Stimulated activated CD8-positive, alpha-beta memory T cell treated with anti-CD3 and anti-CD28 coated beads, Interleukin-12 subunit alpha, Interleukin-12 subunit beta, amount 100 ng/mL, for 4 hours (primary cell): ENCODE measurements around the gene FAF2.
"Not testable (repeated sequence)": the region's sequence is repeated elsewhere in the genome, so short reads cannot be mapped to it uniquely, and the experiment has no call there.

ENCODE experiments used
- DNase-seq: peaks from one replicate; pipeline ENCODE4 v3.0.0-alpha.2; 2020; ENCODE audit warnings: low read depth

The FAF2 gene, protein sequence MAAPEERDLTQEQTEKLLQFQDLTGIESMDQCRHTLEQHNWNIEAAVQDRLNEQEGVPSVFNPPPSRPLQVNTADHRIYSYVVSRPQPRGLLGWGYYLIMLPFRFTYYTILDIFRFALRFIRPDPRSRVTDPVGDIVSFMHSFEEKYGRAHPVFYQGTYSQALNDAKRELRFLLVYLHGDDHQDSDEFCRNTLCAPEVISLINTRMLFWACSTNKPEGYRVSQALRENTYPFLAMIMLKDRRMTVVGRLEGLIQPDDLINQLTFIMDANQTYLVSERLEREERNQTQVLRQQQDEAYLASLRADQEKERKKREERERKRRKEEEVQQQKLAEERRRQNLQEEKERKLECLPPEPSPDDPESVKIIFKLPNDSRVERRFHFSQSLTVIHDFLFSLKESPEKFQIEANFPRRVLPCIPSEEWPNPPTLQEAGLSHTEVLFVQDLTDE

DNA sequence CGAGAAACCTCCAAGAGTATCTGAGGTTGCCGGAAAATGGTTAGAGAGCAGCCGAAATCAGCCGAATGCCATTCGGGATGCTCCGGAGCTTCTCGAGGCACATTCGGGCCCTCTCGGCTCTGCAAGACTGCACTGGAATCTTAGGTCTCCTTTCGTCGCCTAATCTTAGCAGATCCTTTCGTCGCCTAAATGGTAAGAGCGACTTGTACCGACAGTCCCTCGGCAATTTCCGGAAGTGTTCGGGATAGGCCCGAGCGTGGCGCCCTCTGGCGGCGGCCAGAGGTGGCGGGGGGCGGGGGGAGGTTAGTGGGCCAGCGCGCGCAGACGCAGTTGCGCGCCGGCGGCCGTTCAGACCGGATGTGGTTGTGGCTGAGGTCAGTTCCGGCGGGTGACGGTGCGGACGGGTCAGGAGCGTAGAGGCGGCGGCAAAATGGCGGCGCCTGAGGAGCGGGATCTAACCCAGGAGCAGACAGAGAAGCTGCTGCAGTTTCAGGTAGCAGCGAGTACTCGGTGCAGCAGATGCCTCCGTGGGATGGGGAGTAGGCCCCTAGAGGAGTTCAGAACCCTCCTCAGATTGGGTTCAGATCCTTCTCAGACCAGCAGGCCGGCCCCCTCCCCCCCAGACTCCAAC, at the start of gene FAF2:
FAF2 (plus strand) TSS at position 408 of the 631 bp plus-strand sequence; CDS start at position 431, 23 bp downstream.
- DNase-seq = peak; percentile 99

DNA sequence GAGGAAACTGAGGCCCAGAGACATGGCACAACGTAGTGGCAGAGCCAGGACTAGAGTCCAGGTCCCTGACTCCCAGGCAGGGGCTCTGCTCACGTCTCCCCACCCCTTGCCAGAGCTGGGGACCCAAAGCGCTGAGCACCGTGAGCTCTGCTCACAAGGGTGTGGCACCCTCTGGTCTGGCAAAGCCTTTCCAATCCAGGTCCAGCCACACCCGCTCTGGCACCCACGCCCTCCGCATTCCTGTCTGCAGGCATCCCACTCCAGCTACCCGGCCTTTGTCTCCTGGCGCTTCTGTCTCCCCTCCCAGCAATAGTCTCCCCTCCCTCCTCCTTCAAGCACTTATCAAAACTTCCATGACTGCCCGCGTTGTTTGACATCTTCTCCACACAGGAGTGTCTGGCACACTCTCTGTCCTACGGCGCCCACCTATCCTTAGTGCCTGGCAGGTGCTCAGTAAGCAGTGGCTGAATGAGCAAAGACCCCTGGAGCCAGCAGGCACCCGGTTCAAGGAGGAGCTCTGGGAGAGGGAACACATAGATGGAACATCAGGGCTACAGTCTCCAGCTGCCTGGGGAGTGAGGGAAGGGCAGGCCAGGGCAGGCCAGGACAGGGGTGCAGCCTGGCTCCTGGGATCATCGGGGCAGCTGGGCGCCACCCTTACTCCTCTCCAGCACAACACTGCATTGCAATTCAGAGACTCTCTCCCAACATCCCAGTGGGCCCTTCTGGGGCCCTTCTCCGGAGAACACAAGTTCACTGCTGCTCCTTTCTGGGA, 47.6 kb upstream of the FAF2 start:
- no peak for DNase-seq

GRCh38 chr5:176401281-176402205, 46.6 kb upstream of the FAF2 start:
- no peak for DNase-seq

- DNase-seq = no peak
Observed at GRCh38 chr5:176405656-176406435, 42.3 kb upstream of the FAF2 start.

GRCh38 chr5:176406436-176407052, 41.6 kb upstream of the FAF2 start:
- no peak for DNase-seq

- DNase-seq = no peak
Observed at GRCh38 chr5:176407456-176408251, 40.5 kb upstream of the FAF2 start.

GRCh38 chr5:176408252-176408573, 40.0 kb upstream of the FAF2 start:
- DNase-seq = not testable (repeated sequence)

- no peak for DNase-seq
Observed at GRCh38 chr5:176408590-176408989, 39.6 kb upstream of the FAF2 start.

DNA sequence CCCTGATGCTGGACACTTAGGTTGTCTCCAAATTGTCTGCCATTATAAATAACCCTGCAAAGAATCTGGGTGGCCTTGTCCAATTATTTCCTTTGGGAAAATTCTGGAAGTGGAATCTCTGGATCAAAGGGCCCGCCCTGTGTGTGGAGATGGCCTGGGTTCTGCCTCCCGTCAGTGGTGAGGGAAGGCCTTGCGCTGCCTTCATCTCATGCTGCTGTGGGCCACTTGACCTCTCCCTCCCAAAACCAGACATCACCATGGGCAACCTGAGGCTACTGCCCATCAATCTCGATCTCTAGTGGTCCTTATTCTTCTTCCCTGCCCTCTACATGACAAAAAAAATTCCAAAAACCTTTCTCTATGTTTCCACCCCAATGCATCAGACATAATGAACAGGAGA, 38.4 kb upstream of the FAF2 start:
- DNase-seq = no peak

DNA sequence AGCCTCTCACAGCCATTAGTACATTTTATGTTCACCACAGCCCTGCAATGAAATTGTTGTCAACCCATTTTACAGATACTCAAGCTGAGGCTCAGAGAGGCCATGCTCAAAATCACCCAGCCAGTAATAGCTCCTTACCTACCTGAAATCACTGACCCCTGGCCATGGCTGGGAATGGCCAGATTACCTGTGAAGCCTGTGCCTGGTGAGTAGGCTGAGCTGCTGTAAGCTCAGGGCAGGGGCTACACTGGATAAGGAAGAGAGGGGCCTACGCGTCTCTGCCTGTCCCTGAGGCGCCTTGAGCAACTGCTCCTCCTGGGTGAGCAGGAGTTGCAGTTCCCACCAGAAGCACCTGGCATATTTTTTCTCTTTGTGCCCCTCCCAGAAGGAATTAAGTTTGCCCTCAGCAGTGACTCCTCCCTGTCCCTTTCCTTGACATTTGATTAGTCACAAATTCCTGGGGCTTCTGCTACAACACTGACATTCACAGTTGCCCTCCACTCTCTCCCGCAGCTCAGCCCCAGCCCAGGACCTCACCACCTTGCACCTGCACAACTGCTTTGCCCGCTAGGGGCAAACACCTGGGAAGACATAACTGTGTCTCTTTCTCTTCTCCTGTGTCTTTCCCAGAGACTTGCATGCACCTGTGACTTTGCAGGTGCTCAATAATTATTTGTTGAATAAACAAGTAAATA, 37.6 kb upstream of the FAF2 start:
- DNase-seq = no peak

DNA sequence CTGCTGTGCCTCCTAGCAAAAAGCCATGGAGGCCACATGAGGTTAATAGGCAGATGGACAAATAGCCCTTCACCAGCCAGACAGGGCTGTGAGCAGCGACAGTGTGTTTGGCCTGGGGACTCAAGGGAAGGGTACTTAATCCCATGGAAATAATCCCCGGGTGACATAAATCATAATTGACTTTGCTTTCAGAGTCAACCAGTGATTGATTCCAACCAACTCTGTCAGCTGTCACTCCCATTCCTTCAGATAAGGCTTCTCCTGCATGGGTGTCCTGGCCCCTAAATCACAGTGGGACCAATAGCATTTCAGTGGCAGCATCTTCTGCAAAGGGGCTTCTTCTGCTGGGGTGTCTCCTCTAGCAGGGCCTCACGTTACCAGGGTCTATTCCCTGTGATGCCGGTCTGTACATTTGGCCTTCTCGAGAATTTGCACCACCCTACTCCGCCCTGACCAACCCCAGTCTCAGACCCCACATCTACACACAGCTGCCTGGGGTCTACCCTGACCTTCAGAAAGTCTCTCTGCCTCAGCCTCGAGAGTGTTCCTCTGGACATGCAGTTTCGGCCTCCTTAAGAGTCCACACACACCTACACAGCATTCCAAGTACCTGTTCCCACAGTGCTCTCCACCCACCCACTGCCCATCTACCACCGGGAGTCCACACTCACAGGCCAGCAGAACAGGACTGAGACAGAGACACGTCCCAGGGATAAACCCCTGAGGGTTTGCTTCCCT, 35.5 kb upstream of the FAF2 start:
- DNase-seq = no peak

- DNase-seq = no peak
Observed at GRCh38 chr5:176413255-176413565, 35.0 kb upstream of the FAF2 start.

DNA sequence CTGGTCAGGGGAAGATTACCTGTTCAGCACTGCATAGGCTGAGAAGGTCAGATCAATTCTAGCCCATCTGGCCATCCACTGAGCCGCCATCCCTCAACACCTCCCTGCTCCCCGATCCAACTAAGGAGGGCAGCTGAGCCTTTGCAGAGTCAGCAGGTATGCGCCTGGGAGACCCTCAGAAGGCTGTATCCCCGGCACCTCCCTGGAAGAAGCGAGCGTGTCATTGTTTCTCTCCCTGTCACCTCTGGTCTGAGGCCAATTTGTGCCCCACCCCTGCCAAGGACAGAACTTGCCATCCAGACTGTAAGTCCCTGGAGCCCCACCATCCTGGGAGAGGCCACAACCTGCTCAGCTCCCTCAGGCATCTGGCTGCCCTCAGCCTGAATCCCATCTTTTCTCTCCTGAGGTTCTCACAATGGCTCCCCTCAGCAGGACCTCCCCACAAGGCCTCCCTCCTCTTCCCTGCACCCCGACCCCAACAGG, 34.4 kb upstream of the FAF2 start:
- DNase-seq = no peak

- no peak for DNase-seq
Observed at GRCh38 chr5:176414704-176415103, 33.5 kb upstream of the FAF2 start.

- DNase-seq = no peak
Observed at GRCh38 chr5:176415240-176415951, 32.8 kb upstream of the FAF2 start.

- DNase-seq = peak; percentile 90
Observed at GRCh38 chr5:176415952-176416924, 31.9 kb upstream of the FAF2 start, which contains the start of gene CLTB. CLTB (minus strand) TSS chr5:176416539; CDS start chr5:176416363, 176 bp downstream.
